Erythroblast (primary cell): Measurements from ENCODE around the gene TMEM51.
"Not testable (repeated sequence)": the region's sequence is repeated elsewhere in the genome, so short reads cannot be mapped to it uniquely, and the experiment has no call there.

Experiments used
- DNase-seq, 2 experiments: peaks; one replicate each; lab custom pipeline; 2025; lab: John Stamatoyannopoulos, UW
- GATA1 ChIP-seq: IDR thresholded peaks from 2 replicates; pipeline ENCODE4 v1.6.1; 2011; ENCODE audit warnings: low read depth, mild to moderate bottlenecking, control low read depth, low read length, moderate library complexity
- POLR2A ChIP-seq: IDR thresholded peaks from 2 replicates; pipeline ENCODE4 v1.6.1; 2011; ENCODE audit warnings: mild to moderate bottlenecking, low read length

The TMEM51 gene

GRCh38 chr1:15173863-15174614 lies 20.5 kb downstream of the TMEM51 start:
- DNase-seq: no peak
- TF ChIP-seq POLR2A (no peak), GATA1 (no peak)

- TF ChIP-seq GATA1 (no peak), POLR2A (no peak)
- no peak for DNase-seq
Observed at GRCh38 chr1:15174615-15174983, 21.1 kb downstream of the TMEM51 start.

- DNase-seq: not testable (repeated sequence)
Observed at GRCh38 chr1:15175324-15176094, 22.0 kb downstream of the TMEM51 start.

GRCh38 chr1:15176120-15176519 lies 22.6 kb downstream of the TMEM51 start:
- TF ChIP-seq GATA1 (no peak), POLR2A (no peak)
- no peak for DNase-seq

GRCh38 chr1:15176898-15177665 lies 23.5 kb downstream of the TMEM51 start:
- DNase-seq: no peak
- TF ChIP-seq GATA1 (no peak), POLR2A (no peak)

- peak in 1 of 2 experiments; percentile 8 for DNase-seq
- TF ChIP-seq POLR2A: no peak
- no peak for TF ChIP-seq GATA1
Observed at GRCh38 chr1:15177710-15178166, 24.2 kb downstream of the TMEM51 start.

GRCh38 chr1:15178571-15179484 lies 25.3 kb downstream of the TMEM51 start:
- DNase-seq: no peak
- TF ChIP-seq GATA1 (no peak), POLR2A (no peak)

- no peak for TF ChIP-seq GATA1
- no peak for TF ChIP-seq POLR2A
- DNase-seq: no peak
Observed at GRCh38 chr1:15179485-15179883, 25.9 kb downstream of the TMEM51 start.

- no peak for TF ChIP-seq GATA1
- no peak for TF ChIP-seq POLR2A
- DNase-seq: no peak
Observed at GRCh38 chr1:15180189-15180588, 26.6 kb downstream of the TMEM51 start.

GRCh38 chr1:15180945-15181523 lies 27.5 kb downstream of the TMEM51 start:
- no peak for TF ChIP-seq GATA1
- TF ChIP-seq POLR2A: no peak
- no peak for DNase-seq

- TF ChIP-seq POLR2A (no peak), GATA1 (no peak)
- no peak for DNase-seq
Observed at GRCh38 chr1:15181564-15181963, 28.0 kb downstream of the TMEM51 start.

GRCh38 chr1:15184436-15185241 lies 31.1 kb downstream of the TMEM51 start:
- no peak for DNase-seq
- no peak for TF ChIP-seq POLR2A
